ENCODE results near the gene CDC42BPB.

CDC42BPB gene

GRCh38 chr14:103073876-103074728 lies 16.8 kb upstream of the CDC42BPB start:
- DNase-seq (ENCODE audit: low read depth), result no peak

- no peak for DNase-seq (ENCODE audit: low read depth)
Observed at GRCh38 chr14:103073367-103073875, 16.1 kb upstream of the CDC42BPB start.

- DNase-seq (ENCODE audit: low read depth), result no peak
Observed at GRCh38 chr14:103072595-103073366, 15.4 kb upstream of the CDC42BPB start.

- no peak for DNase-seq (ENCODE audit: low read depth)
Observed at GRCh38 chr14:103071544-103072251, 14.3 kb upstream of the CDC42BPB start.

GRCh38 chr14:103070971-103071542 lies 13.7 kb upstream of the CDC42BPB start:
- DNase-seq (ENCODE audit: low read depth), result no peak

- DNase-seq (ENCODE audit: low read depth), result no peak
Observed at GRCh38 chr14:103070263-103070885, 13.0 kb upstream of the CDC42BPB start.

DNA sequence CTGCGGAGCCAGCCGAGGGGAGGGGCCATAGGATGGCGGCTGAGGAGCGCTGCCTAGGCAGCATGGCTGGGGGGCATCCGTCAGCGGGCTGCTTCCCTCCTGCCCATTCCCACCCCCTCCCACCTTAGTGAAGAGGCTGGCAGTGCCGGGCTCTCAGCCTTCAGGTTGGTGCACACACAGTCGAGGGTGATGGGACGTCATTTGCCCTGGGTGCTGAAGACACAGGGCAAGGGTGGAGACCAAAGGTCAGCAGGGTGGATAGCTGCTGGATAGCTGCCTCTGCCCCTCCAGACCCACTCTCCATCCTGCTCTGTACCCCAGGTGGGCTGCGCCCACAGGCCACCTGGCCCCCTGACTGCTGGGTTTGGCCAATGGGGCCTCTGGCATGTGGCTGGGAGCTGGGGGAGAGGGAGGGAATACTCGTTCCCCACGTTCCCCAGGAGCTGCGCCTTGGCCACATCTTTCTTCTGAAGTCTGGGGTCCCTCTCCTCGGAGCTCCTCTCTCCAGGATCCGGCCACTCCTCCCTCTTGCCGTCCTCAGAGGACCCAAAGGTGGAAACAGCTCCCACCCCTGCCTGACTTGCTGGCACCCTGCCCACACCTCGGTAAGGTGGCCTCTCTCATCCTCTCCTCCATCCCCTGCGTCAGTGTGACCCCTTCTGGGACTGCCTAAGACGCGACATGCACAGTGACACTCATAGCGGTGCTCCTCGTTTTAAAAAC lies 11.2 kb upstream of the CDC42BPB start:
- DNase-seq (ENCODE audit: low read depth), result no peak

- DNase-seq (ENCODE audit: low read depth), result peak; percentile 23
Observed at GRCh38 chr14:103067231-103067954, 10.0 kb upstream of the CDC42BPB start.

- DNase-seq (ENCODE audit: low read depth), result no peak
Observed at GRCh38 chr14:103066399-103066798, 9.1 kb upstream of the CDC42BPB start.

DNA sequence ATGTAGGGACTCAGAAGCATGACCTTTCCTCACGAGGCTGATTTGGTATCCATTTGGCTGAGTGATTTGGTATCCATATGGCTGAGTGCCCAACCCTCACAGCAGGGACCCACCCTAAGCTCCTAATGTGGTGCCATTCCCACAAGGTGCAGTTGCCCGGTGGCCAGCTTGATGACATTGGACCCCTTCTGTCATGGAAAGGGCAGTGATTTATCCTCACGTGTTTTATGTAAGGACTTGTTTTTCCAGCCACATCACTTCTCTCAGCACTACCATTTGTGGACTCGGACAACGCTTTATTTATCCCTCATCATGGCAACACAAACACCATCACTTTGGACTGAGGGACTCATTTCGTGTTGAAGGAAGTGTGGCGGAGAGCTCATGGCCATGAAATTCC lies 8.5 kb upstream of the CDC42BPB start:
- no peak for DNase-seq (ENCODE audit: low read depth)

DNA sequence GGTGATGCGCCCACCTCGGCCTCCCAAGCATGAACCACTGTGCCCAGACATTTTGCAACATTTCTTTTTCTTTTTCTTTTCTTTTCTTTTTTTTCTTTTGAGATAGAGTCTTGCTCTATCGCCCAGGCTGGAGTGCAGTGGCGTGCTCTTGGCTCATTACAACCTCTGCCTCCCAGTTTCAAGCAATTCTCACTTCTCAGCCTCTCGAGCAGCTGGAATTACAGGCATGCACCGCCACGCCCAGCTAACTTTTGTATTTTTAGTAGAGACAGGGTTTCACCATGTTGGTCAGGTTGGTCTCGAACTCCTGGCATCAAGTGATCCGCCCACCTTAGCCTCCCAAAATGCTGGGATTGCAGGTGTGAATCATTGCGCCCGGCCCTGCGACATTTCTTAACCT lies 7.6 kb upstream of the CDC42BPB start:
- DNase-seq (ENCODE audit: low read depth), result no peak

- DNase-seq (ENCODE audit: low read depth), result no peak
Observed at GRCh38 chr14:103064436-103064835, 7.1 kb upstream of the CDC42BPB start.

GRCh38 chr14:103061482-103061976 lies 4.2 kb upstream of the CDC42BPB start:
- DNase-seq (ENCODE audit: low read depth), result no peak

- DNase-seq (ENCODE audit: low read depth), result no peak
Observed at GRCh38 chr14:103059556-103059955, 2.2 kb upstream of the CDC42BPB start.

DNA sequence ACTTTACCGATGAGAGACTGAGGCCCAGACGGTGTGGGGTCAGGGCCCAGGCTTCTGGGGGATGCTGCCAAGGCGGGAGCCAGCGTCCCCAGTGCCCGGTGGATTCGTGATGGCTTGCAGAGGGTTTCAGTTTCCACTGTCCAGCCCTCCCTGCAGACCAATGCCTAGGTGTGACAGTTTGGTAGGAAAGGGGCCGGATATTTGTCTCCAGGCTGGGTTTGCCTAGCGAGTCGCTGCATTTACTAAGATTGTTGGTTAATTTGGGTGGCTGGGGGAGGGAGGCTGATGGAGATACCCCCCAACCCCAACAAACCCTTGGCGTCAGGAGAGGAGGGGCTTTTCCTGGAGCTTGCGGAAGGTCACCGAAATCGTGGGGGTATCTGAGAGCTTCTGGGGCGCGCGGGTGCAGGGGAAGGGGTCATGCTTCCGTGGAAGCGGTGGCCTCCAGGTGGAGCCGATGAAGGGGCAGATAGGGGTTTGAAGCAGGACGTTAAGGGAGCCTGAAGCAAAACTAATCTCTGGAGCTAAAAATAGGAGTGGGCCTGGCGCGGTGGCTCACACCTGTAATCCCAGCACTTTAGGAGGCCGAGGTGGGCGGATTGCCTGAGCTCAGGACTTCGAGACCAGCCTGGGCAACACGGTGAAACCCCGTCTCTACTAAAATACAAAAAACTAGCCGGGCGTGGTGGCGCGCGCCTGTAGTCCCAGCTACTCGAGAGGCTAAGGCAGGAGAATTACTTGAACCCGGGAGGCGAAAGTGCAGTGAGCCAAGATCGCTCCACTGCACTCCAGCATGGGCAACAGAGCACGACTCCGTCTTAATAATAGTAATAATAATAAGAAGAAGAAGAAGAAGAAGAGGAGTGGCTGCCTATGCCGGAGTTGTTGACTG lies 1.1 kb upstream of the CDC42BPB start:
- DNase-seq (ENCODE audit: low read depth), result no peak

GRCh38 chr14:103057028-103057371 lies 349 bp downstream of the CDC42BPB start:
- no peak for DNase-seq (ENCODE audit: low read depth)

GRCh38 chr14:103056322-103057027 lies 874 bp downstream of the CDC42BPB start:
- DNase-seq (ENCODE audit: low read depth), result peak; percentile 41

GRCh38 chr14:103055695-103056094 lies 1.7 kb downstream of the CDC42BPB start:
- DNase-seq (ENCODE audit: low read depth), result no peak
